GM19455 (cell line): ENCODE measurements around the gene FAM219B.
"Not testable (repeated sequence)": the region's sequence is repeated elsewhere in the genome, so short reads cannot be mapped to it uniquely, and the experiment has no call there.

Experiments used
- ATAC-seq: cut with Tn5 transposase; IDR thresholded peaks from one replicate; pipeline ENCODE4 v1.9.1; 2021; ENCODE audit not compliant: unreplicated experiment

FAM219B gene

GRCh38 chr15:74904190-74904805, 2.4 kb downstream of the FAM219B start:
- ATAC-seq, result no peak

GRCh38 chr15:74903676-74904075, 3.0 kb downstream of the FAM219B start:
- ATAC-seq, result no peak

- ATAC-seq, result no peak
Observed at GRCh38 chr15:74902295-74903075, 4.2 kb downstream of the FAM219B start.

- ATAC-seq, result no peak
Observed at GRCh38 chr15:74901612-74902063, 5.0 kb downstream of the FAM219B start.

GRCh38 chr15:74897300-74897701, 9.3 kb downstream of the FAM219B start:
- no peak for ATAC-seq

- no peak for ATAC-seq
Observed at GRCh38 chr15:74896316-74896715, 10.3 kb downstream of the FAM219B start.

- ATAC-seq, result no peak
Observed at GRCh38 chr15:74895830-74896229, 10.8 kb downstream of the FAM219B start.

- ATAC-seq, result not testable (repeated sequence)
Observed at GRCh38 chr15:74894383-74894782, 12.3 kb downstream of the FAM219B start.

- no peak for ATAC-seq
Observed at GRCh38 chr15:74893627-74894026, 13.0 kb downstream of the FAM219B start.

GRCh38 chr15:74892931-74893330, 13.7 kb downstream of the FAM219B start:
- no peak for ATAC-seq

GRCh38 chr15:74892313-74892712, 14.3 kb downstream of the FAM219B start:
- no peak for ATAC-seq

- ATAC-seq, result no peak
Observed at GRCh38 chr15:74891469-74891868, 15.2 kb downstream of the FAM219B start.

- ATAC-seq, result no peak
Observed at GRCh38 chr15:74890665-74890960, 16.0 kb downstream of the FAM219B start.

- peak; percentile 93 for ATAC-seq
Observed at GRCh38 chr15:74889883-74890664, 16.6 kb downstream of the FAM219B start, which contains the start of gene MPI. Gene MPI (plus strand): TSS chr15:74890042. CDS start chr15:74890074, 32 bp downstream.

- peak; percentile 12 for ATAC-seq
Observed at GRCh38 chr15:74889390-74889882, 17.2 kb downstream of the FAM219B start.

- ATAC-seq, result no peak
Observed at GRCh38 chr15:74888716-74889115, 17.9 kb downstream of the FAM219B start.

- ATAC-seq, result not testable (repeated sequence)
Observed at GRCh38 chr15:74887537-74888193, 19.0 kb downstream of the FAM219B start.

GRCh38 chr15:74885461-74885860, 21.2 kb downstream of the FAM219B start:
- ATAC-seq, result no peak

- ATAC-seq, result no peak
Observed at GRCh38 chr15:74884428-74885223, 22.0 kb downstream of the FAM219B start.

GRCh38 chr15:74882528-74882927, 24.1 kb downstream of the FAM219B start:
- no peak for ATAC-seq
